Motor neuron (in vitro differentiated cells): ENCODE measurements around the gene GLIS1. TPM values are rescaled to one million over a fixed set of nuclear protein-coding genes. Genes with fewer than 3 reads are reported as not detected.

Experiments
- ATAC-seq, 8 experiments: fragments of 200-7000 bp; cut with Tn5 transposase; replicated peaks in 6 of 8; 2 replicates each; pipeline ENCODE4 v1.8.0; 2021; ENCODE audit warnings: mild to moderate bottlenecking in 8 of 8, moderate library complexity in 8 of 8
- H3K27ac ChIP-seq, 2 donors: fragments of 250-450 bp; sonication (Bioruptor Pico); 2 replicates each; pipeline ENCODE4 v1.9.0; 2021; ENCODE audit warnings: antibody characterized with exemption in 2 of 2, mild to moderate bottlenecking in 2 of 2, moderate library complexity in 1 of 2
- H3K4me1 ChIP-seq, 2 donors: fragments of 250-450 bp; sonication (Bioruptor Pico); replicated peaks in 1 of 2; 2 replicates each; pipeline ENCODE4 v1.6.1; 2021; ENCODE audit warnings: antibody characterized with exemption in 2 of 2, mild to moderate bottlenecking in 2 of 2, moderate library complexity in 1 of 2
- H3K4me3 ChIP-seq, 5 donors: fragments of 250-450 bp; sonication (Bioruptor Pico); 2 replicates each; pipeline ENCODE4 v1.9.0; 2021; ENCODE audit warnings: antibody characterized with exemption in 5 of 5, mild to moderate bottlenecking in 5 of 5, moderate library complexity in 4 of 5
- WGBS, 10 experiments: fragments of 450-650 bp; shearing (Covaris generic); methylation state at CpG; one replicate each; pipeline ENCODE4 v1.0.0; 2022; 5-methylcytosine and 5-hydroxymethylcytosine counted together
- in situ Hi-C, 9 experiments: fragments of 400-800 bp; cut with MboI; loops; one replicate each; pipeline ENCODE4 v1.15.0; 2021; ENCODE audit warnings: low sequenced_read_pairs in 9 of 9, low pct_unique_long_range_greater_than_20kb in 2 of 9; ENCODE audit not compliant: unreplicated experiment in 9 of 9
- total RNA-seq, 8 experiments: library from RNA; unstranded; fragments of 300-600 nt; gene quantifications; 2 replicates each; pipeline versions ENCODE4 v1.2.3 to v1.2.4, GENCODE V29; 2022

Gene GLIS1
- total RNA-seq, 8 experiments from 2014 or later, result 0.14 to 4.7 (median 0.33) TPM

DNA sequence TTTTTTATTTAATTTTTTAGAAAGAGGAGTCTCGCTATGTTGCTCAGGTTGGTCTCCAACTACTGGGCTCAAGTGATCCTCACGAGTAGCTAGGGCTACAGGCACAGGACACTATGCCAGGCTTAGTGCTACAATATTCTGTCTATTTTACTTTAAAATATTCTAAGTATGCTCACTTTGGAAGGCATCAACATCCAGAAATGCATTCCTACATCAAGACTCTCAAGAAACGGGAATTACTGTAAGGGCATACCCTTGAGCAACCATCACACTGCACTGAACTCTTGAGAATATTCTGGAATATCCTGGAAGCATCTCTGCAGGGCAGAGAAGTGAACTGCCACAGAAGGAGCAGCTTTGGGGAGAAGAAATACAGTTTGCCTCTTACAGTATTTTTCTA, 280.3 kb downstream of the GLIS1 start:
- H3K4me3 ChIP-seq, result no peak overlapping the region
- no peak for ATAC-seq
- 34 to 97% (median 85%) methylated on average over 1 to 3 of the region's 3 CpGs; no CpG with 5 or more reads in 2 of the 10 experiments for WGBS, 10 experiments
- H3K4me1 ChIP-seq, result peaks cover 0 to 2% of the 10 kb centered on the region in 2 donors
- in situ Hi-C loops, result no loop called here
- no peak overlapping the region for H3K27ac ChIP-seq

Other genes starting within 250 kb of the GLIS1 start
- 10 to 100 TPM; 10.5 to 36.4 (median 16.6) TPM for gene NDC1, start 99.1 kb upstream of the GLIS1 start, total RNA-seq
- gene YIPF1, start 150.6 kb upstream of the GLIS1 start, total RNA-seq, result 10 to 100 TPM; 18.4 to 41.4 (median 34.6) TPM
- gene DIO1, start 155.0 kb upstream of the GLIS1 start, total RNA-seq, result 1 to 10 TPM in 1 of 8 experiments, under 1 TPM in 7; 0.15 to 1.2 (median 0.35) TPM
- 10 to 100 TPM; 27.9 to 57.3 (median 40.6) TPM for gene IFT25, start 206.5 kb upstream of the GLIS1 start, total RNA-seq
- 10 to 100 TPM; 18.0 to 39.8 (median 25.1) TPM for gene LRRC42, start 207.2 kb upstream of the GLIS1 start, total RNA-seq